Gastroesophageal sphincter (tissue), 3 donors: ENCODE data around the gene C1QTNF12.

Source experiments
- CTCF ChIP-seq, 4 experiments: fragments of 200-600 bp in 2 of 4; fragments of 450-650 bp in 2 of 4; sonication (generic) in 1 of 4; IDR thresholded peaks; one replicate each; pipeline ENCODE4 v1.5.1; 2017 to 2019; ENCODE audit warnings: antibody characterized with exemption in 4 of 4, mild to moderate bottlenecking in 2 of 4, moderate library complexity in 2 of 4
- POLR2AphosphoS5 ChIP-seq: sonication (generic); formaldehyde crosslinking; IDR thresholded peaks from one replicate; pipeline ENCODE4 v1.6.1; 2017; ENCODE audit warnings: antibody characterized with exemption

GRCh38 chr1:1245178-1245816, 1.2 kb downstream of the C1QTNF12 start:
- TF ChIP-seq CTCF (IDR thresholded peaks at IDR 0.05) (no peak), POLR2AphosphoS5 (no peak)
